Kidney epithelial cell (primary cell): ENCODE results near the gene ERGIC1. TPM values are rescaled to one million over a fixed set of nuclear protein-coding genes. Genes with fewer than 3 reads are reported as not detected.

Source experiments
- DNase-seq: peaks from one replicate; pipeline ENCODE4 v3.0.0-alpha.2; 2010; ENCODE audit warnings: low read depth
- H3K27me3 ChIP-seq: 2 replicates; pipeline ENCODE4 v1.6.0; 2011; ENCODE audit warnings: low read length; ENCODE audit not compliant: control insufficient read depth, insufficient read depth
- H3K36me3 ChIP-seq: 2 replicates; pipeline ENCODE4 v1.5.1; 2011; ENCODE audit warnings: low read length; ENCODE audit not compliant: control insufficient read depth, insufficient read depth
- H3K4me3 ChIP-seq: 2 replicates; pipeline ENCODE4 v1.5.1; 2011; ENCODE audit warnings: low read depth, mild to moderate bottlenecking, control low read depth, low read length
- total RNA-seq: library from RNA; depleted of rRNA; stranded (reverse); fragments of >200 nt; gene quantifications from 2 replicates; pipeline ENCODE4 v1.2.3, GENCODE V29; 2015
- TF ChIP-seq, protein P1 (sequence below): IDR thresholded peaks from 2 replicates; pipeline ENCODE4 v1.5.1; 2011; ENCODE audit warnings: mild to moderate bottlenecking, moderate library complexity, low read length, control low read depth, inconsistent platforms; ENCODE audit not compliant: insufficient read depth, poor library complexity, severe bottlenecking

ERGIC1 gene
- total RNA-seq, 1 donor from 2014 or later, result 183 TPM

DNA sequence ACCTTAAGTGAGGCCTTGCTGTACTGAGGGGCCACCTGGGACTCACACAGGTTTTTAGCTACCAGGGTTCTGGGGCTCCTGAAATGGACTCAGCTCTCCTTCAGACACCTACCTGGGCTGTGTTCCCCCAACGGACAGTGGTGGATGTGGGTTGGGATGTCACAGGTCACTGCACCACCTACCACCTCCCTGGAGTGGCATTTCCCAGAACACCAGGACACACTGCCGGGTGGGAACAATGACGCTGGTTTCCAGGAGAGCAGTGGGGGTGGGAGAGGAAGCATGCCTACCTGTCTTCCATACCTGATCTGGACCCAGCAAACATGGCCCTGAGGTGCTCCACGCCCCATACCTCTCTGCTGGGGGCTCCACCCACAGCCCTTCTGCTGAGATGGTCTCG, 20.9 kb downstream of the ERGIC1 start:
- Histone ChIP-seq H3K36me3 (no peaks in the 10 kb centered on the region), H3K27me3 (no peaks in the 10 kb centered on the region), H3K4me3 (no peak overlapping the region)
- TF ChIP-seq, protein P1, sequence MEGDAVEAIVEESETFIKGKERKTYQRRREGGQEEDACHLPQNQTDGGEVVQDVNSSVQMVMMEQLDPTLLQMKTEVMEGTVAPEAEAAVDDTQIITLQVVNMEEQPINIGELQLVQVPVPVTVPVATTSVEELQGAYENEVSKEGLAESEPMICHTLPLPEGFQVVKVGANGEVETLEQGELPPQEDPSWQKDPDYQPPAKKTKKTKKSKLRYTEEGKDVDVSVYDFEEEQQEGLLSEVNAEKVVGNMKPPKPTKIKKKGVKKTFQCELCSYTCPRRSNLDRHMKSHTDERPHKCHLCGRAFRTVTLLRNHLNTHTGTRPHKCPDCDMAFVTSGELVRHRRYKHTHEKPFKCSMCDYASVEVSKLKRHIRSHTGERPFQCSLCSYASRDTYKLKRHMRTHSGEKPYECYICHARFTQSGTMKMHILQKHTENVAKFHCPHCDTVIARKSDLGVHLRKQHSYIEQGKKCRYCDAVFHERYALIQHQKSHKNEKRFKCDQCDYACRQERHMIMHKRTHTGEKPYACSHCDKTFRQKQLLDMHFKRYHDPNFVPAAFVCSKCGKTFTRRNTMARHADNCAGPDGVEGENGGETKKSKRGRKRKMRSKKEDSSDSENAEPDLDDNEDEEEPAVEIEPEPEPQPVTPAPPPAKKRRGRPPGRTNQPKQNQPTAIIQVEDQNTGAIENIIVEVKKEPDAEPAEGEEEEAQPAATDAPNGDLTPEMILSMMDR, result no peak
- no peak for DNase-seq

DNA sequence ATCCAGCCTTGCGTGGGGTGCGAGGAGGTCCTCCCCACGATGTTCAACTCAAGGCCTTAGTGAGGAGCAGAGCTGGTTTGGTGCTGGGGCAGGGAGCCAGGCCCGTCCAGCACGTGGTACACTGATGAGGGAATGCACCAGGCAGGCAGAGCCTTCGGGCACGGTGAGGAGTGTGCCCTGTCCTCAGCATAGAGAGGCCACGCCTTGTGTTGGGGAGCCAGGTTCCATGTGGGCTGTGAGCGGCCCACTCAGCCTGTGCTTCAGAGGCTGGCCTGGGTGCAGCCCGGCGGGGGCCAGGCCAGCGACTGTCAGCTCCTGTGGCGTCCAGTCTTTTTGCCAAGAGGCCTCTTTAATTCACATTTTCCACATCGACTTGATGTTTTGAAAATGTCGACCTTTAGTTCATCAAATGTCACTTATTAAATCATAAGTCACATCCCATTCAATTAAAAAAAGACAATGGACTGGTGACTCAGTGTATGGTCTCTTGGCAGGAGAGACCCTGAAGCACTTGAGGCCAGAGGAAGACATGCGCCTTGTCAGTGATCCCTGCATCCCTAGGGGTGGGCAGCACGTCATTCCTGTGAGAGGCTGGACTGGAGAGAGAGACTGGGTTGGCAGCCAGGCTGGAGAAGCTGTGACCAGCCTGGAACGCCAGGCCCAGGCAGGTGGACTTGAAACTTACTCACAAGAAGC, 21.7 kb downstream of the ERGIC1 start:
- no peaks in the 10 kb centered on the region for H3K27me3 ChIP-seq
- H3K4me3 ChIP-seq, result no peak overlapping the region
- TF ChIP-seq, protein P1, result no peak
- DNase-seq, result no peak
- H3K36me3 ChIP-seq, result no peaks in the 10 kb centered on the region

DNA sequence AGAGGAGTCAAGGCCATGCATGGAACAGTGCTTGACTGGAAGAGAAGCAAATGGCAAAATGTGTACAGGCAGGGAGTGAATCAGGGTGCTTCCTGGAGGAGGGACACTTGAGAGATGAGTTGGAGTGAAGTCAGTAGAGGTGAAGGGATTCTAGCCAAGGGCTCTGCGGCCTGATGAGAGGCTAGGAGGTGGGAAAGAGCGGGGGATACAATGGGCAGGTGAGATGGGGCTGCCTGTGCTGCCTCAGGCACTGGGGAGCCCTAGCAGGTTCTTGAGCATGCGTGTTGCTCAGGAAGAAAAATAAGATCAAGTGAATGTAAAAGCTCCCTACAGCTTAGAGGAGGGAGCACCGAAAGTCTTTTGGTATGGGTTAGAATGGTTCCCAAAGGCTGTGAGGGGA, 22.3 kb downstream of the ERGIC1 start:
- TF ChIP-seq, protein P1, result no peak
- Histone ChIP-seq H3K4me3 (no peak overlapping the region), H3K36me3 (no peaks in the 10 kb centered on the region), H3K27me3 (no peaks in the 10 kb centered on the region)
- no peak for DNase-seq

DNA sequence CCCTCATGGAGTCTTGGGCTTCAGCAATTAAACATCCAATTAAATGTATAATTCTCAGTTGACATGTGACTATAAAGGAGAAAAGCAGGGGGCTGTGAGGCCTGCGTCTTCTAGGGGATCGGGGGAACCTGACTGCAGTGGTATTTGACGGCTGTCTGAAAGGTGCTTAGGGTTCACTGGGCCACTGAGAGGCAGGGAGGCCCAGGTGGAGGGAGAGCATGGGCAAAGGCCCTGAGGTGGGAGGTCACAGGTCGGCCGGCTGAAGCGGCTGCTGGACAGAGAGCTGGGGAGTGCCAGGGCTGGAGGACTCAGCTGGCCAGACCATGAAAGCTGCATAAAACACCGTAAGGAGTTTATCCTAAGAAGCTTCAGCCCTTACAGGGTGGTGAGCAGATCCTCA, 23.9 kb downstream of the ERGIC1 start:
- no peak for DNase-seq
- H3K36me3 ChIP-seq, result no peaks in the 10 kb centered on the region
- H3K27me3 ChIP-seq, result no peaks in the 10 kb centered on the region
- no peak overlapping the region for H3K4me3 ChIP-seq
- TF ChIP-seq, protein P1, result no peak

DNA sequence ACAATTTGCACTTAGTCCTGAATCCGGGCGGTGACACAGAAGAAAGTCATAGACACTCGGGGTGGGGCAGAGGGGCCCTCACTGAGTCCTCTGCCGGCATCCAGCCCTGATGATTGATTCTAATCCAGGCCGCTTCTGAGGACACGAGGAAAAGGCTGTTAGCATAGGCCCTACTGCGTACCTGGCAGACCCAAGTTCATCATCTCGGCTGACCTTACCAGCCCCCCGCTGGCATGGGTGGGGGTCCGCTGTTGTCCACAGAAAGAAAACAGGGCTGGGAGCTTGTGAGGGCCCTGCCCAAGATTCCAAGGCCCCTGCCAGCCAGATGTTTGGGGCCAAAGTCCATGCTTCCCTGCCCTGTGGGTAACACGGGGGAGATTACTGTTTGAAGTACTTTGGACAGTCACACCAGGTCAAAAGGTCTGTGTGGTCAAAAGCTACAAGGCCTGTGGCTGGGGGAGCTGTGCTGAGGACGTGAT, 24.5 kb downstream of the ERGIC1 start:
- DNase-seq, result no peak
- H3K36me3 ChIP-seq, result peaks cover 1% of the 10 kb centered on the region
- TF ChIP-seq, protein P1, result no peak
- no peak overlapping the region for H3K4me3 ChIP-seq
- H3K27me3 ChIP-seq, result no peaks in the 10 kb centered on the region
